Hepatocyte (in vitro differentiated cells): Measurements from ENCODE around the gene PTPRD.

Experiments
- EZH2 ChIP-seq: fragments of 200-600 bp; sonication (generic); IDR thresholded peaks from 2 replicates; pipeline ENCODE4 v1.6.1; 2016; ENCODE audit warnings: antibody characterized with exemption, mild to moderate bottlenecking, borderline replicate concordance
- EZH2phosphoT487 ChIP-seq: fragments of 200-600 bp; sonication (generic); IDR thresholded peaks from one replicate; pipeline ENCODE4 v1.6.1; 2018; ENCODE audit warnings: antibody characterized with exemption, mild to moderate bottlenecking, low read depth, moderate library complexity; ENCODE audit not compliant: unreplicated experiment, severe bottlenecking
- TF ChIP-seq, protein P1 (sequence below): fragments of 200-600 bp; sonication (generic); IDR thresholded peaks from 2 replicates; pipeline ENCODE4 v1.5.1; 2016; ENCODE audit warnings: antibody characterized with exemption, mild to moderate bottlenecking; ENCODE audit not compliant: poor library complexity

DNA sequence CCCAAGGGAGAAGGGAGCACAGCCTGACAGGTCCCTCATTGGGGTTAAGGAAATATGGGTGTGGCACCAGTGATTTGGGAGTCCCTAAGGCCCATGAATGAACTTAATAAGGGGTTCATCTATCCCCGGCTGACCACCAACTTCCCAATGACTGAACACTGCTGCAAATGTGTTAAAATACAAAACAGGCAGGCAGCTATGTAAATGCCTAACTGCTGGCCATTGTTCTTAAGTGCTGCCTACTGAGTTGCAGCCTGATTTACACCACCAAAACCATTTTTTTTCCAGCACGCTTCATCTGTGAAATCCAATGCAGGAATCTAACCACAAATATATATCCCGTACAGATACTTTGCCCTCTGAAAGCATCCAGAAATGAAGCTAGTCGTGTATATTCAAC is 478.5 kb downstream of the PTPRD start:
- TF ChIP-seq EZH2phosphoT487, result no peak
- TF ChIP-seq, protein P1, sequence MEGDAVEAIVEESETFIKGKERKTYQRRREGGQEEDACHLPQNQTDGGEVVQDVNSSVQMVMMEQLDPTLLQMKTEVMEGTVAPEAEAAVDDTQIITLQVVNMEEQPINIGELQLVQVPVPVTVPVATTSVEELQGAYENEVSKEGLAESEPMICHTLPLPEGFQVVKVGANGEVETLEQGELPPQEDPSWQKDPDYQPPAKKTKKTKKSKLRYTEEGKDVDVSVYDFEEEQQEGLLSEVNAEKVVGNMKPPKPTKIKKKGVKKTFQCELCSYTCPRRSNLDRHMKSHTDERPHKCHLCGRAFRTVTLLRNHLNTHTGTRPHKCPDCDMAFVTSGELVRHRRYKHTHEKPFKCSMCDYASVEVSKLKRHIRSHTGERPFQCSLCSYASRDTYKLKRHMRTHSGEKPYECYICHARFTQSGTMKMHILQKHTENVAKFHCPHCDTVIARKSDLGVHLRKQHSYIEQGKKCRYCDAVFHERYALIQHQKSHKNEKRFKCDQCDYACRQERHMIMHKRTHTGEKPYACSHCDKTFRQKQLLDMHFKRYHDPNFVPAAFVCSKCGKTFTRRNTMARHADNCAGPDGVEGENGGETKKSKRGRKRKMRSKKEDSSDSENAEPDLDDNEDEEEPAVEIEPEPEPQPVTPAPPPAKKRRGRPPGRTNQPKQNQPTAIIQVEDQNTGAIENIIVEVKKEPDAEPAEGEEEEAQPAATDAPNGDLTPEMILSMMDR, result no peak
- TF ChIP-seq EZH2, result no peak
